Mesenchymal stem cell (in vitro differentiated cells and primary cell): ENCODE data around the gene CAD. TPM values are rescaled to one million over a fixed set of nuclear protein-coding genes. Genes with fewer than 3 reads are reported as not detected.

ENCODE experiments used
- DNase-seq: peaks from one replicate; pipeline ENCODE4 v3.0.0-alpha.2; 2013
- H2AFZ ChIP-seq: one replicate; pipeline ENCODE4 v1.6.1; 2013; ENCODE audit warnings: low read depth, mild to moderate bottlenecking, control low read depth, inconsistent platforms, low read length, moderate library complexity
- H2AK5ac ChIP-seq: 2 replicates; pipeline ENCODE4 v1.6.1; 2013; ENCODE audit warnings: low read length, moderate library complexity, mild to moderate bottlenecking, inconsistent platforms; ENCODE audit not compliant: severe bottlenecking
- H2BK120ac ChIP-seq: one replicate; pipeline ENCODE4 v1.6.1; 2013; ENCODE audit warnings: low read depth, mild to moderate bottlenecking, inconsistent platforms, low read length, moderate library complexity
- H2BK12ac ChIP-seq, 2 experiments: one replicate each; pipeline ENCODE4 v1.6.1; 2013; ENCODE audit warnings: inconsistent platforms in 2 of 2, low read length in 2 of 2, mild to moderate bottlenecking in 2 of 2, moderate library complexity in 2 of 2, control low read depth in 1 of 2
- H2BK15ac ChIP-seq: one replicate; pipeline ENCODE4 v1.6.1; 2013; ENCODE audit warnings: mild to moderate bottlenecking, low read depth, inconsistent platforms; ENCODE audit not compliant: poor library complexity, severe bottlenecking
- H2BK5ac ChIP-seq: 2 replicates; pipeline ENCODE4 v1.6.1; 2013; ENCODE audit warnings: low read depth, mild to moderate bottlenecking, low read length, control low read depth, inconsistent platforms; ENCODE audit not compliant: poor library complexity, severe bottlenecking
- H3K14ac ChIP-seq, 2 experiments: one replicate each; pipeline ENCODE4 v1.6.1; 2013; ENCODE audit warnings: inconsistent platforms in 2 of 2, low read length in 2 of 2, control low read depth in 1 of 2, mild to moderate bottlenecking in 1 of 2, moderate library complexity in 1 of 2
- H3K18ac ChIP-seq, 2 experiments: one replicate each; pipeline ENCODE4 v1.6.1; 2013; ENCODE audit warnings: inconsistent platforms in 2 of 2, low read length in 2 of 2, control low read depth in 1 of 2, low read depth in 1 of 2, mild to moderate bottlenecking in 1 of 2
- H3K23ac ChIP-seq, 2 experiments: one replicate each; pipeline ENCODE4 v1.6.1; 2013; ENCODE audit warnings: inconsistent platforms in 2 of 2, low read length in 2 of 2, mild to moderate bottlenecking in 2 of 2, moderate library complexity in 2 of 2, control low read depth in 1 of 2
- H3K27ac ChIP-seq: 2 replicates; pipeline ENCODE4 v1.5.1; 2013; ENCODE audit warnings: mild to moderate bottlenecking, moderate library complexity, low read length, control low read depth, inconsistent platforms; ENCODE audit not compliant: poor library complexity, severe bottlenecking
- H3K27me3 ChIP-seq, 2 experiments: 2 replicates each; pipeline versions ENCODE4 v1.6.1 to v1.7.0; 2013; ENCODE audit warnings: low read length in 2 of 2, mild to moderate bottlenecking in 2 of 2, moderate library complexity in 2 of 2, control low read depth in 1 of 2, inconsistent platforms in 1 of 2; ENCODE audit not compliant: control insufficient read depth in 1 of 2, insufficient read depth in 1 of 2
- H3K36me3 ChIP-seq, 2 experiments: 2 replicates each; pipeline versions ENCODE4 v1.6.1 to v1.7.0; 2013; ENCODE audit warnings: low read length in 2 of 2, control low read depth in 1 of 2, inconsistent platforms in 1 of 2, low read depth in 1 of 2, mild to moderate bottlenecking in 1 of 2; ENCODE audit not compliant: insufficient read depth in 2 of 2, control insufficient read depth in 1 of 2
- H3K4ac ChIP-seq, 2 experiments: one replicate each; pipeline ENCODE4 v1.6.1; 2013; ENCODE audit warnings: inconsistent platforms in 2 of 2, low read length in 2 of 2, mild to moderate bottlenecking in 2 of 2, moderate library complexity in 2 of 2, control low read depth in 1 of 2, low read depth in 1 of 2
- H3K4me1 ChIP-seq: 2 replicates; pipeline ENCODE4 v1.6.1; 2013; ENCODE audit warnings: low read depth, low read length, control low read depth; ENCODE audit not compliant: control insufficient read depth, insufficient read depth
- H3K4me2 ChIP-seq: 2 replicates; pipeline ENCODE4 v1.6.1; 2013; ENCODE audit warnings: low read length, mild to moderate bottlenecking, inconsistent platforms; ENCODE audit not compliant: poor library complexity, severe bottlenecking
- H3K4me3 ChIP-seq, 2 experiments: 2 replicates each; pipeline versions ENCODE4 v1.5.1 to v1.7.0; 2013; ENCODE audit warnings: low read length in 2 of 2, mild to moderate bottlenecking in 2 of 2, control low read depth in 1 of 2, low read depth in 1 of 2; ENCODE audit not compliant: insufficient read depth in 1 of 2
- H3K79me1 ChIP-seq: replicated peaks from 2 replicates; pipeline ENCODE4 v1.6.1; 2013; ENCODE audit warnings: mild to moderate bottlenecking, control low read depth, low read length, inconsistent platforms; ENCODE audit not compliant: poor library complexity, severe bottlenecking
- H3K9ac ChIP-seq: 2 replicates; pipeline ENCODE4 v1.7.0; 2013; ENCODE audit warnings: mild to moderate bottlenecking, low read length, moderate library complexity
- H3K9me3 ChIP-seq: 2 replicates; pipeline ENCODE4 v1.7.0; 2013; ENCODE audit warnings: mild to moderate bottlenecking, low read length; ENCODE audit not compliant: control insufficient read depth
- H4K8ac ChIP-seq: one replicate; pipeline ENCODE4 v1.6.1; 2013; ENCODE audit warnings: inconsistent platforms, mild to moderate bottlenecking, low read length, moderate library complexity
- H4K91ac ChIP-seq: one replicate; pipeline ENCODE4 v1.6.1; 2013; ENCODE audit warnings: mild to moderate bottlenecking, low read length, inconsistent platforms
- WGBS: methylation state at CpG from one replicate; pipeline ENCODE4 v1.1.7; 2013; ENCODE audit warnings: mixed read lengths; 5-methylcytosine and 5-hydroxymethylcytosine counted together
- polyA plus RNA-seq, 2 experiments: library from polyadenylated mRNA; stranded (reverse); fragments of 200-250 nt; gene quantifications; one replicate each; pipeline ENCODE4 v1.2.3, GENCODE V29; 2013

The CAD gene
- 12.6 TPM for polyA plus RNA-seq (2013, experiment 1 of 2)
- 10.9 TPM for polyA plus RNA-seq (2013, experiment 2 of 2)

DNA sequence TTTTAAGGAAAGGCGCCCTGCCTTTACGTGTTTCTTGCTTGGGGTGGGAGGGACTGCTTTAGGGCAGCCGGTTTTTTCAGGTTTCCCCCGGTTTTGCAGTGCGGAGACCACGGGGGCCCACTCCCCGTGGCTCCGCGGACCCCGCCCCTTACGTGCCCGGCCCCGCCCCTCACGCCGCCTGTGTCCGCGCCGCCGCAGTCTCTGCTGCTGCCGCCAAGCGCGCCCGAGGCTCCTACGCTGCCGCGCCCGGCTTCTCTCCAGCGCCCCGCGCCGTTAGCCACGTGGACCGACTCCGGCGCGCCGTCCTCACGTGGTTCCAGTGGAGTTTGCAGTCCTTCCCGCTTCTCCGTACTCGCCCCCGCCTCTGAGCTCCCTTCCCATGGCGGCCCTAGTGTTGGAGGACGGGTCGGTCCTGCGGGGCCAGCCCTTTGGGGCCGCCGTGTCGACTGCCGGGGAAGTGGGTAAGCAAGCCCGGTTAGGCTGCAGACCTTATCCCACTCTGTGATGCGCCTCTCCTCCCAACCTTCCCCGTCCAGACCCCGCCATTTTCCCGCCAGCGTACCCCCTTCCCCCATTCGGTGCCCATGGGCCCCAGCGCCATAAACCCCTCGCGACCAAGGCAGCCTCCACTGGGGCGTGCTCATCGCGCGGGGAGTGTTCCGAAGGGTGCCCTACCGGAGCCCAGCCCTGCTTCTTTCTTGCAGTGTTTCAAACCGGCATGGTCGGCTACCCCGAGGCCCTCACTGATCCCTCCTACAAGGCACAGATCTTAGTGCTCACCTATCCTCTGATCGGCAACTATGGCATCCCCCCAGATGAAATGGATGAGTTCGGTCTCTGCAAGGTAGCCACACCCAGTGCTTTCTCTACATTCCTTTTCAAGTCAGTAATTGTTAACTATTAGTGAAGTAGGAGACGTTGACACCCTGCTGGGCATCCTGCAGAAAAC lies at the start of gene CAD:
Gene CAD, plus strand, starts transcription at position 197 of the 949 bp plus-strand sequence. Its CDS starts 183 bp downstream, at position 380.
- Histone ChIP-seq H3K14ac (peak within 1 kb of the TSS in 1 of 2 experiments; percentile 99), H3K9me3 (no peaks in the 10 kb centered on the region), H3K18ac (peak within 1 kb of the TSS; percentile 23 to 98), H2AFZ (peak within 1 kb of the TSS; percentile 20), H2BK15ac (peak within 1 kb of the TSS; percentile 57), H4K8ac (peak within 1 kb of the TSS; percentile 52), H3K27me3 (no peaks in the 10 kb centered on the region), H4K91ac (peak within 1 kb of the TSS; percentile 85), H3K9ac (peak within 1 kb of the TSS; percentile 94), H3K27ac (peak within 1 kb of the TSS; percentile 95), H3K79me1 (peaks cover 19% of the 10 kb centered on the region), H3K4me1 (peaks cover 5% of the 10 kb centered on the region), H2AK5ac (peak within 1 kb of the TSS; percentile 77), H3K23ac (peak within 1 kb of the TSS in 1 of 2 experiments; percentile 96), H3K4ac (peak within 1 kb of the TSS; percentile 75 to 98), H3K36me3 (peaks cover 14 to 63% of the 10 kb centered on the region in 2 experiments), H2BK5ac (peak within 1 kb of the TSS; percentile 69), H2BK12ac (peak within 1 kb of the TSS; percentile 10 to 21), H2BK120ac (peak within 1 kb of the TSS; percentile 69), H3K4me3 (peak within 1 kb of the TSS; percentile 85 to 88), H3K4me2 (peak within 1 kb of the TSS; percentile 88)
- peak; percentile 87 for DNase-seq
- WGBS = under 1% methylated on average over 71 of the region's 72 CpGs

DNA sequence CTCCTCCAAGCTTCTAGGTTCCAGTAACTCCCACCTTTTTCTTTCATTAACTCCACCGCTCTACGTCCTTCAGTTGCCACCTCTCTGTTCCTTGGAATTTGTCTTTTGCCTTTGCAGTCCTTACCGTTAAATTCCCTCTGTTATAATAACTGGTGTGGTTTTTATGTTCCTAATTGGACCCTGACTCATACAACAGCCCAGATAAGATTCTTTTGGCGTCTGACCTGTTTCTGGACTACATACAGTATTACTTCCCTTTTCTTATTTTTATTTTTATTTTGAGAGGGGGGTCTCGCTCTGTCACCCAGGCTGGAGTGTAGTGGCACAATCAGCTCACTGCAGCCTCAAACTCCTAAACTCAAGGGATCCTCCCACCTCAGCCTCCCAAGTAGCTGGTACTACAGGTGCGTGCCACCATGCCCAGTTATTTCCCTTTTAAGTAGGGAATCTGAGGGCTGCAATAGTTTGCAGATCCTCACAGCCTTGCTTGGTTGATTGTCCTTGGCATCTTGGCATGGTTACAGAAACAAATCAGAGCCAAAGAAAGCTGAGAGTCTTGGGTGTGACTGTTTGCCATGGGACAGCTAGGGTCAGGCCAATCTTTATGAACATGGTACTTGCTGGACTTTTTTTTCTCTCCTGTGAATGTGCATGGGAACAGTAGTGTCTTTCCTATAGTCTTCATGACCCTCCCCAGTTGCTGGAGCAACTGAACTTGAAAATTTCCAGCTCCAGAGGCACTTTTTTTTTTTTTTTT lies 46.4 kb upstream of the CAD start:
- WGBS = 93% methylated on average over 5 of the region's 6 CpGs
- no peak overlapping the region for H3K18ac ChIP-seq
- no peak overlapping the region for H3K4me2 ChIP-seq
- DNase-seq = no peak
- no peak overlapping the region for H2BK15ac ChIP-seq
- H3K4ac ChIP-seq = no peak overlapping the region
- H3K9ac ChIP-seq = peak overlapping the region; percentile 60
- no peaks in the 10 kb centered on the region for H3K79me1 ChIP-seq
- H3K27me3 ChIP-seq = peaks cover 0 to 61% of the 10 kb centered on the region in 2 experiments
- H2AK5ac ChIP-seq = no peak overlapping the region
- H3K23ac ChIP-seq = no peak overlapping the region
- no peak overlapping the region for H4K91ac ChIP-seq
- no peaks in the 10 kb centered on the region for H3K9me3 ChIP-seq
- H3K27ac ChIP-seq = no peak overlapping the region
- H2BK5ac ChIP-seq = no peak overlapping the region
- H3K14ac ChIP-seq = no peak overlapping the region
- no peak overlapping the region for H2AFZ ChIP-seq
- no peaks in the 10 kb centered on the region for H3K36me3 ChIP-seq
- H3K4me1 ChIP-seq = peaks cover 3% of the 10 kb centered on the region
- H4K8ac ChIP-seq = no peak overlapping the region
- no peak overlapping the region for H2BK120ac ChIP-seq
- no peak overlapping the region for H3K4me3 ChIP-seq
- no peak overlapping the region for H2BK12ac ChIP-seq

DNA sequence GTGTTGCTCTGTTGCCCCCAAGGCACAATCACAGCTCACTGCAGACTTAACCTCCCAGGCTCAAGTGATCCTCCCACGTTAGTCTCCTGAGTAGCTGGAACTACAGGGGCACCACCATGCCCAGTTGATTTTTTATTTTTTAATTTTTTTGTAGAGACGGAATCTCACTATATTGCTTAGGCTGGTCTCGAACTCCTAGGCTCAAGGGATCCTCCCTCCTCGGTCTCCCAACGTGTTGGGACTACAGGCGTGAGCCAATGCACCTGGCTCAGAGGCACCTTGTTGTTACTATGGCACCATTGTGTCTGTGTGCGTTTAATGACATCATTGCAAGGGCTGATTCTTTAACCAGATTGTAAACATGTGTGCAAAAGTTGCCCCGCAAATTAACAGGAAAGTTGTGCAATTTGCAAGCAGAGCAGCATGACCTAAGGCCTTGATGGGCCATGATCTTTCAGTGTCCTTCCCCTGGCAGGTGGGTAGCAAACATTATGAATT lies 45.8 kb upstream of the CAD start:
- Histone ChIP-seq H4K8ac (no peak overlapping the region), H2BK12ac (no peak overlapping the region), H3K79me1 (no peaks in the 10 kb centered on the region), H2BK120ac (no peak overlapping the region), H3K14ac (no peak overlapping the region), H3K9me3 (no peaks in the 10 kb centered on the region), H3K18ac (no peak overlapping the region), H3K4me1 (peaks cover 3% of the 10 kb centered on the region), H2AFZ (no peak overlapping the region), H4K91ac (no peak overlapping the region), H3K27ac (no peak overlapping the region), H2AK5ac (no peak overlapping the region), H3K4ac (no peak overlapping the region), H3K4me3 (no peak overlapping the region), H3K9ac (no peak overlapping the region), H3K4me2 (no peak overlapping the region), H3K36me3 (no peaks in the 10 kb centered on the region), H2BK5ac (no peak overlapping the region), H3K27me3 (peaks cover 0 to 61% of the 10 kb centered on the region in 2 experiments), H2BK15ac (no peak overlapping the region), H3K23ac (no peak overlapping the region)
- 76% methylated on average over 8 of the region's 8 CpGs for WGBS
- no peak for DNase-seq
